Measurements from ENCODE around the gene RABEP1. TPM values are rescaled to one million over a fixed set of nuclear protein-coding genes. Genes with fewer than 3 reads are reported as not detected.

RABEP1 gene
- total RNA-seq, 1 donor from 2014 or later: 67.5 TPM

DNA sequence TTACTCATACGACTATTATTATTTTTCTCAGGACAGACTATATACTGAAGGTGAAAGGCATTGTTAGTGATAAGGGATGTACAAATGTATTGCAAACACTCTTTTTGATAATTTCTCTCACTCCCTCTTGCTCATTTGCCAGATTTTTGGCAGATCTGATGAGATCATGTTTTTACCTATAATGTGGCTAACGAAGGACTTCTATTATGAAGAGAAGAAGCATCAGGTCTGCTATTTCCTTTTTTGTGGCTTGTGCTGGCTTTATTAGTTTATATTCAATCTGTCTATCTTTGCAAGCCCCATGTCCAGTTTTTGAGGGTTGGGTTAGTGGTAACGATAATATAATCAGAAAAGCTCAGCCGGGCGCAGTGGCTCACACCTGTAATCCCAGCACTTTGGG lies 25.0 kb upstream of the RABEP1 start:
- DNase-seq (no peak), ATAC-seq (ENCODE audit: low read depth) (no peak)
- TF ChIP-seq, protein P1, sequence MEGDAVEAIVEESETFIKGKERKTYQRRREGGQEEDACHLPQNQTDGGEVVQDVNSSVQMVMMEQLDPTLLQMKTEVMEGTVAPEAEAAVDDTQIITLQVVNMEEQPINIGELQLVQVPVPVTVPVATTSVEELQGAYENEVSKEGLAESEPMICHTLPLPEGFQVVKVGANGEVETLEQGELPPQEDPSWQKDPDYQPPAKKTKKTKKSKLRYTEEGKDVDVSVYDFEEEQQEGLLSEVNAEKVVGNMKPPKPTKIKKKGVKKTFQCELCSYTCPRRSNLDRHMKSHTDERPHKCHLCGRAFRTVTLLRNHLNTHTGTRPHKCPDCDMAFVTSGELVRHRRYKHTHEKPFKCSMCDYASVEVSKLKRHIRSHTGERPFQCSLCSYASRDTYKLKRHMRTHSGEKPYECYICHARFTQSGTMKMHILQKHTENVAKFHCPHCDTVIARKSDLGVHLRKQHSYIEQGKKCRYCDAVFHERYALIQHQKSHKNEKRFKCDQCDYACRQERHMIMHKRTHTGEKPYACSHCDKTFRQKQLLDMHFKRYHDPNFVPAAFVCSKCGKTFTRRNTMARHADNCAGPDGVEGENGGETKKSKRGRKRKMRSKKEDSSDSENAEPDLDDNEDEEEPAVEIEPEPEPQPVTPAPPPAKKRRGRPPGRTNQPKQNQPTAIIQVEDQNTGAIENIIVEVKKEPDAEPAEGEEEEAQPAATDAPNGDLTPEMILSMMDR (IDR thresholded peaks at IDR 0.05): no peak
- peak overlapping the region; percentile 19 for H3K4me3 Mint-ChIP-seq
- peak overlapping the region; percentile 76 for H3K27ac Mint-ChIP-seq
- intact Hi-C loops (cut with micrococcal nuclease): no loop called here
- H3K4me1 Mint-ChIP-seq: peaks cover 67% of the 10 kb centered on the region
- H3K36me3 Mint-ChIP-seq (ENCODE audit: low read depth): peaks cover 2% of the 10 kb centered on the region
- ChIA-PET POLR2A (interaction anchor here (3.8 kb wide), 1 partner anchor 24 kb away, joined by 37 read pairs; the partner anchor contains the start of gene RABEP1), CTCF (no interaction called here)
- no peaks in the 10 kb centered on the region for H3K27me3 Mint-ChIP-seq
- no peaks in the 10 kb centered on the region for H3K9me3 Mint-ChIP-seq

DNA sequence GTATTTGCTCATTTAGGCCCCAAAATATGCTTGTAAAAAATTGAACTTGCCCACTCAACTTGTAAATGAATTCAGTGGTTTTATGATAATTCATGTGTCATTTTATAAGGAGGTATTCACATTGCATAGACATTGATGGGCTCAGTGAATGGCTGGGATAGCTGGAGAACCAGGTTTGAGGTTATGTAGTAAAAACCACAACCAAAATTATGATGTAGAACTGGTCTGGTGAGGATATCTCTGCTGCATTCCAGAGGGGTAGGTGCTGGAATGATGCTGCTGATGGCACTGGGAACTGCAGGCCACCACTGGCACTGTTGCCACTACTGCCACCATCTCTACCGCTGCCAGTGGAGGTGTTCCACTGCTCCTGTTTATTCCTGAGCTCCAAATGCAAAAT lies 21.5 kb upstream of the RABEP1 start:
- Mint-ChIP-seq H3K36me3 (ENCODE audit: low read depth) (no peaks in the 10 kb centered on the region), H3K27me3 (no peaks in the 10 kb centered on the region), H3K9me3 (no peaks in the 10 kb centered on the region), H3K27ac (no peak overlapping the region), H3K4me3 (no peak overlapping the region), H3K4me1 (peaks cover 42% of the 10 kb centered on the region)
- ATAC-seq (ENCODE audit: low read depth) (no peak), DNase-seq (no peak)
- TF ChIP-seq, protein P1 (IDR thresholded peaks at IDR 0.05): no peak
- intact Hi-C loops (cut with micrococcal nuclease): no loop called here
- ChIA-PET POLR2A (interaction anchor here (0.6 kb wide), 1 partner anchor 158 kb away, joined by 3 read pairs; no protein-coding TSS in a partner anchor), CTCF (no interaction called here)

DNA sequence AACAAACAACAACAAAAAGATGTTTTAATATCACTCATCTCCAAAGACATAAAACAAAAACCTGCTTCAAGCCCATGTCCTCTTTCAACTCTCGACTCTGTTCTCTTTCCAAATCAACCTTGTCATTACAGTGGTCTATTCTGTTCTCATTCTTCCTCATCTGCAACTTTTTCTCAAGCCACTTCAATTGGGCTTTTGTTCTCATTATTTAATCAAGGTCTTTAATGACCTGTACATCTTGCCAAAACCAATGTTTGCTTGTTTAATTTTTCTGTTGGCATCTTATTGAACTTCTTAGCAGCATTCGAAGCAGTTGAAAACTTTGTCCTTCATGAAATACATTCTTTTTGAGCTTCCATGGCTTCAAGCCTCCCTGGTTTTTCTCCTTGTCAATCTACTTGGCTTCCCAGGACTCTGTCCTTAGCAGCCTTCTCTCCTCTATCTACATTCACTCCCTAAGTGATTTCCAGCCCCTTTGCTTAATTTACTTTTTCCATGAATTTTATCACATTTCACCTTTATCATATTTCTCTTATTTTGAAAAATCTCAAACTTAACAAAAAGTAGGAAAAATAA lies 19.6 kb upstream of the RABEP1 start:
- DNase-seq (no peak), ATAC-seq (ENCODE audit: low read depth) (no peak)
- H3K9me3 Mint-ChIP-seq: no peaks in the 10 kb centered on the region
- no peaks in the 10 kb centered on the region for H3K27me3 Mint-ChIP-seq
- H3K4me3 Mint-ChIP-seq: no peak overlapping the region
- POLR2A ChIA-PET: interaction anchor here (0.5 kb wide), 2 partner anchors 234 to 713 kb away, joined by 7 read pairs; no protein-coding TSS in a partner anchor
- H3K36me3 Mint-ChIP-seq (ENCODE audit: low read depth): no peaks in the 10 kb centered on the region
- H3K27ac Mint-ChIP-seq: peak overlapping the region; percentile 20
- CTCF ChIA-PET: no interaction called here
- intact Hi-C loops (cut with micrococcal nuclease): no loop called here
- H3K4me1 Mint-ChIP-seq: peaks cover 25% of the 10 kb centered on the region
- TF ChIP-seq, protein P1 (IDR thresholded peaks at IDR 0.05): no peak

DNA sequence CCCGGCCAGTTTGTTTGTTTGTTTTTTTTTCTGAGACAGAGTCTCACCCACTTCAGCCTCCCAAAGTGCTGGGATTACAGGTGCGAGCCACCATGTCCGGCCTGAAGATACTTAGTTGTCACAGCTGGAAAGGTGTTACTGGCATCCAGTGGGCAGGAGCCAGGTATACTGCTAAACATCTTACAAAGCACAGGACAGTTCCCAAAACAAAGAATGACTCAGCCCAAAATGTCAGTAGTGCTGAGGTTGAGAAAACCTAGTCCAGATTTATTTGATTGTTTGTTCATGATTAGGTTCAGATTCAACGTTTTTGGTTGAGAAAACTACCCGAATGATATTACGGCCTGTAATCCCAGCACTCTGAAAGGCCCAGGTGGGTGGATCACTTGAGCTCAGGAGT lies 18.6 kb upstream of the RABEP1 start:
- TF ChIP-seq, protein P1 (IDR thresholded peaks at IDR 0.05): no peak
- Mint-ChIP-seq H3K9me3 (no peaks in the 10 kb centered on the region), H3K4me1 (peaks cover 17% of the 10 kb centered on the region), H3K4me3 (no peak overlapping the region), H3K36me3 (ENCODE audit: low read depth) (no peaks in the 10 kb centered on the region), H3K27me3 (no peaks in the 10 kb centered on the region), H3K27ac (no peak overlapping the region)
- DNase-seq (no peak), ATAC-seq (ENCODE audit: low read depth) (no peak)
- CTCF ChIA-PET: no interaction called here
- intact Hi-C loops (cut with micrococcal nuclease): no loop called here
- POLR2A ChIA-PET: interaction anchor here (0.7 kb wide), 1 partner anchor 45 kb away, joined by 8 read pairs; no protein-coding TSS in a partner anchor

DNA sequence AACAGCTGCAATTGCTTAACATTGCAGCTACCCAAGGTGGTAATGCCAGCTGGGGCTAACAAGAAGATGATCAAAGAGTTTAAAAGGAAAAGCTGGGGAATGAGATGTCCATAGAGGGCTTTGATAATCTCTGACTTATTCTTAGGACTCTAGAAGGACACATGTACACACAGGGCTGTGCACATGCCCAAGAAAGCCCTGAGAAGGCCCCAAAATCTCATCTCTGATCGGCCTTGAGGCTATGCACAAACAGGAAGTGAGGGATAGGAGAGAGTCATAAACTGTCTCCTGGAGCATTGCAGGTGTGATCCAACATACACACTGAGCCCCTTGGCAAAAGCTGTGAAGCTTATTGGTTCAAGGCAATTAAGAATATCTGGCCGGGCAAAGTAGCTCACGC lies 17.2 kb upstream of the RABEP1 start:
- H3K27ac Mint-ChIP-seq: no peak overlapping the region
- DNase-seq: no peak
- no peaks in the 10 kb centered on the region for H3K9me3 Mint-ChIP-seq
- no peak for ATAC-seq (ENCODE audit: low read depth)
- H3K27me3 Mint-ChIP-seq: no peaks in the 10 kb centered on the region
- no peaks in the 10 kb centered on the region for H3K36me3 Mint-ChIP-seq (ENCODE audit: low read depth)
- TF ChIP-seq, protein P1 (IDR thresholded peaks at IDR 0.05): no peak
- H3K4me1 Mint-ChIP-seq: peaks cover 4% of the 10 kb centered on the region
- ChIA-PET POLR2A (no interaction called here), CTCF (no interaction called here)
- H3K4me3 Mint-ChIP-seq: no peak overlapping the region
- intact Hi-C loops (cut with micrococcal nuclease): no loop called here
